Colonic mucosa (tissue), 4 donors: Measurements from ENCODE around the gene ABL1. TPM values are rescaled to one million over a fixed set of nuclear protein-coding genes. Genes with fewer than 3 reads are reported as not detected.

ENCODE experiments used
- DNase-seq: peaks from one replicate; pipeline ENCODE4 v3.0.0-alpha.2; 2020
- H3K27ac ChIP-seq: fragments of 200-600 bp; one replicate; pipeline ENCODE4 v1.8.0; 2021
- H3K27me3 ChIP-seq: fragments of 200-600 bp; one replicate; pipeline ENCODE4 v1.8.0; 2021
- H3K36me3 ChIP-seq: fragments of 200-600 bp; one replicate; pipeline ENCODE4 v1.8.0; 2021
- H3K4me1 ChIP-seq: fragments of 200-600 bp; one replicate; pipeline ENCODE4 v1.8.0; 2021; ENCODE audit warnings: mild to moderate bottlenecking
- H3K4me3 ChIP-seq: fragments of 200-600 bp; one replicate; pipeline ENCODE4 v1.8.0; 2021
- H3K9ac ChIP-seq, 2 donors: one replicate each; pipeline ENCODE4 v1.7.0; 2013; ENCODE audit warnings: control low read depth in 2 of 2, low read depth in 2 of 2, low read length in 2 of 2
- H3K9me3 ChIP-seq: fragments of 200-600 bp; one replicate; pipeline ENCODE4 v1.8.0; 2021
- CTCF ChIP-seq: fragments of 200-600 bp; IDR thresholded peaks from one replicate; pipeline ENCODE4 v1.8.0; 2022; ENCODE audit warnings: antibody characterized with exemption, mild to moderate bottlenecking
- intact Hi-C: fragments of 100-400 bp; cut with DNase I; formaldehyde crosslinking; loops from one replicate; pipeline ENCODE4 v1.14.1; 2022
- total RNA-seq, 2 donors: library from RNA; stranded (reverse); fragmentation: NEBNext Ultra II Directional in 1 of 2; extraction: Animal tissue kit (Norgen Biotek cat#: 25700) in 1 of 2; gene quantifications; one replicate each; pipeline ENCODE4 v1.2.1, GENCODE V29; 2021
- donor health status: healthy.
- donor health status: DM: no; HTN: no; CAD: no.
- donor health status: DM: no; HTN: no; CAD: no.

Gene ABL1
- total RNA-seq, 2 donors from 2014 or later = 86.0 to 97.9 TPM

- H3K9ac ChIP-seq = no peak overlapping the region
- H3K4me1 ChIP-seq = no peaks in the 10 kb centered on the region
- intact Hi-C loops = loop anchor here (2.0 to 5.0 kb wide), 2 partner anchors 90 to 157 kb away; no protein-coding TSS in a partner anchor
- no peak for TF ChIP-seq CTCF
- no peaks in the 10 kb centered on the region for H3K36me3 ChIP-seq
- H3K27ac ChIP-seq = no peak overlapping the region
- no peak overlapping the region for H3K4me3 ChIP-seq
- no peaks in the 10 kb centered on the region for H3K27me3 ChIP-seq
- no peaks in the 10 kb centered on the region for H3K9me3 ChIP-seq
- DNase-seq = no peak
These were observed 27.2 kb downstream of the ABL1 start for GRCh38 chr9:130862217-130862616.

GRCh38 chr9:130862747-130863146, 27.7 kb downstream of the ABL1 start:
- Histone ChIP-seq H3K9ac (no peak overlapping the region), H3K9me3 (no peaks in the 10 kb centered on the region), H3K27ac (no peak overlapping the region), H3K27me3 (no peaks in the 10 kb centered on the region), H3K36me3 (no peaks in the 10 kb centered on the region), H3K4me1 (no peaks in the 10 kb centered on the region), H3K4me3 (no peak overlapping the region)
- intact Hi-C loops = loop anchor here (2.0 to 5.0 kb wide), 2 partner anchors 90 to 158 kb away; no protein-coding TSS in a partner anchor
- no peak for TF ChIP-seq CTCF
- no peak for DNase-seq

GRCh38 chr9:130864541-130864940, 29.5 kb downstream of the ABL1 start:
- Histone ChIP-seq H3K27ac (no peak overlapping the region), H3K9me3 (no peaks in the 10 kb centered on the region), H3K4me1 (no peaks in the 10 kb centered on the region), H3K9ac (no peak overlapping the region), H3K27me3 (no peaks in the 10 kb centered on the region), H3K4me3 (no peak overlapping the region), H3K36me3 (no peaks in the 10 kb centered on the region)
- intact Hi-C loops = loop anchor here (5.0 kb wide), 1 partner anchor 92 kb away; no protein-coding TSS in a partner anchor
- TF ChIP-seq CTCF = no peak
- no peak for DNase-seq

GRCh38 chr9:130865921-130866320, 30.9 kb downstream of the ABL1 start:
- H3K27ac ChIP-seq = no peak overlapping the region
- TF ChIP-seq CTCF = no peak
- H3K27me3 ChIP-seq = no peaks in the 10 kb centered on the region
- intact Hi-C loops = loop anchor here (5.0 kb wide), 1 partner anchor 76 kb away; no protein-coding TSS in a partner anchor
- H3K4me3 ChIP-seq = no peak overlapping the region
- no peaks in the 10 kb centered on the region for H3K36me3 ChIP-seq
- no peaks in the 10 kb centered on the region for H3K9me3 ChIP-seq
- no peak for DNase-seq
- no peaks in the 10 kb centered on the region for H3K4me1 ChIP-seq
- H3K9ac ChIP-seq = no peak overlapping the region

GRCh38 chr9:130866474-130866965, 31.5 kb downstream of the ABL1 start:
- Histone ChIP-seq H3K27me3 (no peaks in the 10 kb centered on the region), H3K9me3 (no peaks in the 10 kb centered on the region), H3K36me3 (no peaks in the 10 kb centered on the region), H3K27ac (no peak overlapping the region), H3K4me1 (no peaks in the 10 kb centered on the region), H3K4me3 (no peak overlapping the region), H3K9ac (no peak overlapping the region)
- intact Hi-C loops = loop anchor here (5.0 kb wide), 1 partner anchor 76 kb away; no protein-coding TSS in a partner anchor
- peak; percentile 91 for TF ChIP-seq CTCF
- peak; percentile 92 for DNase-seq
